Activated naive CD4-positive, alpha-beta T cell treated with anti-CD3 and anti-CD28 coated beads for 36 hours (primary cell): Measurements from ENCODE around the gene CHRNB2. TPM values are rescaled to one million over a fixed set of nuclear protein-coding genes. Genes with fewer than 3 reads are reported as not detected.

Experiments
- CTCF ChIA-PET: fragments of 350-600 bp; sonication (Branson Sonifier 250); formaldehyde crosslinking; loops from one replicate; lab custom pipeline; 2021; ENCODE audit warnings: antibody characterized with exemption; lab: Charles Lee
- DNase-seq: peaks from one replicate; pipeline ENCODE4 v3.0.0-alpha.2; 2020
- H3K27ac Mint-ChIP-seq: one replicate; pipeline ENCODE4 v1.8.0; 2021; ENCODE audit warnings: mild to moderate bottlenecking, mixed read lengths
- H3K27me3 Mint-ChIP-seq: one replicate; pipeline ENCODE4 v1.8.0; 2021; ENCODE audit warnings: low read depth, mixed read lengths
- H3K36me3 Mint-ChIP-seq: one replicate; pipeline ENCODE4 v1.8.0; 2021; ENCODE audit warnings: low read depth, mixed read lengths
- H3K4me1 Mint-ChIP-seq: one replicate; pipeline ENCODE4 v1.8.0; 2021; ENCODE audit warnings: low read depth, mixed read lengths
- H3K4me3 Mint-ChIP-seq: one replicate; pipeline ENCODE4 v1.8.0; 2021; ENCODE audit warnings: mild to moderate bottlenecking, moderate library complexity, mixed read lengths
- H3K9me3 Mint-ChIP-seq: one replicate; pipeline ENCODE4 v1.8.0; 2021; ENCODE audit warnings: mixed read lengths
- intact Hi-C: fragments of 100-400 bp; cut with micrococcal nuclease; formaldehyde crosslinking; loops from one replicate; pipeline ENCODE4 v1.15.1; 2023
- total RNA-seq, 2 experiments: library from RNA; stranded (reverse); gene quantifications; one replicate each; pipeline ENCODE4 v1.2.3, GENCODE V29; 2021

Gene CHRNB2
- total RNA-seq, 2 experiments from 2014 or later: not detected

DNA sequence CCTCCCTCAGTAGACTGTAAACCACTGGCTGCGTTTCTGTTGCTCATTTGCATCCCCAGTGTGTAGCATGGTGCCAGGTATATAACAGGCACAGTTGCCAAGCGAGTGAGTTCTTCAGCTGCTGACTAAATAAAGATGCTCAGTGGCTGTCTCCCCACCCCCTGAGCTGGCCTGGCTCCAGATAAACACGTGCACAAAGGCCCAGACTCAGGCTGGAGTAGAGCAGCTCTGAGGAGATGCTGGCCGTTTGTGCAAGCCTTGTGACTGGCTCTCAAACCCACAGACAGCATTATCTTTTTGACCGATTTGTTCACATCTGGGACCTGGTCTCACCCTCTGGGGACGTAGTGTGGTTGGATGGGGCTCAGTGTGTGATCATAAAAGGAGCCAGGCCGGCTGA, 7.1 kb downstream of the CHRNB2 start:
- H3K4me1 Mint-ChIP-seq: no peaks in the 10 kb centered on the region
- DNase-seq: no peak
- peaks cover 9% of the 10 kb centered on the region for H3K36me3 Mint-ChIP-seq
- no peak overlapping the region for H3K27ac Mint-ChIP-seq
- intact Hi-C loops: no loop called here
- peaks cover 3% of the 10 kb centered on the region for H3K27me3 Mint-ChIP-seq
- no peaks in the 10 kb centered on the region for H3K9me3 Mint-ChIP-seq
- CTCF ChIA-PET: interaction anchor here (0.6 to 2.9 kb wide), 2 partner anchors 14 to 163 kb away, joined by 3 to 15 read pairs; no protein-coding TSS in a partner anchor
- H3K4me3 Mint-ChIP-seq: no peak overlapping the region

DNA sequence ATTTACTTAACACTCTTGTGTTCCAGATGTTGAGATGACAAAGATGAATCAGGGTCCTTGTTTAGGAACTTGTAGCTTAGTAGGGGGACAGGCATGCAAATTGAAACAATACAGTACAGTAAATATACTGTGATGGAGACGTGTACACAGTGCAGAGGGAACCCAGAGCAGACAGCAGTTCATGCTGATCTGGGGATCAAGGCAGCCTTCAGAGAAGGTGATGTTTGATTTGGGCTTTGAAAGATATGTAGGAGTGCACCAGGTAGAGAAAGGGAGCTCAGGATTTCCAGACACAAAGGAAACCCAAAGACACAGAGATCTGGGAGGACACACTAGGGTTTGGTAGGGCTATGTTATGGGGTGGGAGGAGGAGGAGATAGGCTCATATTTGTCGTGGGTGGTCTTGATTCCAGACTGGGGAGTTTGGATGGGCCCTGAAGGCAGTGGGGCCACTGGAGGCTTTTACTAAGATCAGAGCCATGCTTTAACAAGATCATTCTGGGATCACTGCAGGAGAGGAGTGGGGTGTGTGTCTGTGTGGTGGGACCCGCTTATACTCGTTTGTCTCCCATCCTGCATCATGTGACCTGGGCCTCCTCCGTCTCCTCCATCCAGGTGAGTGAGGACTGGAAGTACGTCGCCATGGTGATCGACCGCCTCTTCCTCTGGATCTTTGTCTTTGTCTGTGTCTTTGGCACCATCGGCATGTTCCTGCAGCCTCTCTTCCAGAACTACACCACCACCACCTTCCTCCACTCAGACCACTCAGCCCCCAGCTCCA, 7.8 kb downstream of the CHRNB2 start:
- intact Hi-C loops: no loop called here
- H3K9me3 Mint-ChIP-seq: no peaks in the 10 kb centered on the region
- H3K4me1 Mint-ChIP-seq: no peaks in the 10 kb centered on the region
- no peak for DNase-seq
- H3K27ac Mint-ChIP-seq: no peak overlapping the region
- H3K4me3 Mint-ChIP-seq: no peak overlapping the region
- no peaks in the 10 kb centered on the region for H3K27me3 Mint-ChIP-seq
- CTCF ChIA-PET: interaction anchor here (0.6 to 2.9 kb wide), 2 partner anchors 15 to 163 kb away, joined by 3 to 15 read pairs; no protein-coding TSS in a partner anchor
- peaks cover 11% of the 10 kb centered on the region for H3K36me3 Mint-ChIP-seq

DNA sequence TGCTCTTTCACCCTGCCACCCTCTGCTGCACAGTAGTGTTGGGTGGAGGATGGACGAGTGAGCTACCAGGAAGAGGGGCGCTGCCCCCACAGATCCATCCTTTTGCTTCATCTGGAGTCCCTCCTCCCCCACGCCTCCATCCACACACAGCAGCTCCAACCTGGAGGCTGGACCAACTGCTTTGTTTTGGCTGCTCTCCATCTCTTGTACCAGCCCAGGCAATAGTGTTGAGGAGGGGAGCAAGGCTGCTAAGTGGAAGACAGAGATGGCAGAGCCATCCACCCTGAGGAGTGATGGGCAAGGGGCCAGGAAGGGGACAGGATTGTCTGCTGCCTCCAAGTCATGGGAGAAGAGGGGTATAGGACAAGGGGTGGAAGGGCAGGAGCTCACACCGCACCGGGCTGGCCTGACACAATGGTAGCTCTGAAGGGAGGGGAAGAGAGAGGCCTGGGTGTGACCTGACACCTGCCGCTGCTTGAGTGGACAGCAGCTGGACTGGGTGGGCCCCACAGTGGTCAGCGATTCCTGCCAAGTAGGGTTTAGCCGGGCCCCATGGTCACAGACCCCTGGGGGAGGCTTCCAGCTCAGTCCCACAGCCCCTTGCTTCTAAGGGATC, 8.5 kb downstream of the CHRNB2 start:
- no peak for DNase-seq
- Mint-ChIP-seq H3K27me3 (no peaks in the 10 kb centered on the region), H3K27ac (peak overlapping the region; percentile 38), H3K9me3 (no peaks in the 10 kb centered on the region), H3K4me1 (no peaks in the 10 kb centered on the region), H3K4me3 (no peak overlapping the region), H3K36me3 (peaks cover 13% of the 10 kb centered on the region)
- intact Hi-C loops: no loop called here
- CTCF ChIA-PET: interaction anchor here (2.9 kb wide), 1 partner anchor 16 kb away, joined by 15 read pairs; no protein-coding TSS in a partner anchor

DNA sequence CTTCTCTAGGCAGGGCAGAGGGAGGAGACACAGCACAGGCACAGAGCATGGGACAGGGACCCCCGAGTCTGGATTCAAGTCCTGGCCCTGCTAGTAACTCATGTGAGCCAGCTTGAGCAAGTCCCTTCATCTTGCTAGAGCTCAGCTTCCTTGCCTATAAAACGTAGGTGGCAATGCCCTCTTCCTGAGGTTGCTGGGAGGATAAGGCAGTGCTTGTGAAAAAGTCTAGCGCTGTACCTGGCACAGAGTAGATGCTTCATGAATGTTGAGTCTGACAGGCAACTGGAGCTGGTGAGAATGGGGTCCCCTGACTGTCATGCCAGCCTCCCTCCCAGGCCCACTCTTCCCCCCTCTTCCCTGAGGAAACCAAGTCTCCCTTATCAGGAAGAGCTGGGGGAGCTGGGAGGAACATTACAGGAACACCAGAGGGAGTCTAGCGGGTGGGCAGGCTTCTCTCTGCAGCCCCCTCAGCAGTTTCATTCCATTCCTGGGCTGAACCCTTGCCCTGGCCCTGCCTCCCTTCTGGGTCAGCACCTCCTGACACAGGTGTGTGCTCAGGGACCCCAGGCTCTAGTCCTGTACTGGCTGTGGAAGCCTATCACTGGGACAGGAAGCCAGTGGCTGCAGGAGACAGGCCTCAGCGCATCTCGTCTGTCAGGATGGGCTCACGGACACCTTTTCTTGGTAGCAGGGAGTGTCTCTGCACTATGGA, 9.9 kb downstream of the CHRNB2 start:
- no peaks in the 10 kb centered on the region for H3K27me3 Mint-ChIP-seq
- no peak overlapping the region for H3K27ac Mint-ChIP-seq
- no peak for DNase-seq
- intact Hi-C loops: no loop called here
- H3K4me1 Mint-ChIP-seq: no peaks in the 10 kb centered on the region
- CTCF ChIA-PET: interaction anchor here (0.7 to 2.9 kb wide), 3 partner anchors 17 to 58 kb away, joined by 4 to 15 read pairs (median 4); no protein-coding TSS in a partner anchor
- no peaks in the 10 kb centered on the region for H3K9me3 Mint-ChIP-seq
- no peak overlapping the region for H3K4me3 Mint-ChIP-seq
- peaks cover 20% of the 10 kb centered on the region for H3K36me3 Mint-ChIP-seq

DNA sequence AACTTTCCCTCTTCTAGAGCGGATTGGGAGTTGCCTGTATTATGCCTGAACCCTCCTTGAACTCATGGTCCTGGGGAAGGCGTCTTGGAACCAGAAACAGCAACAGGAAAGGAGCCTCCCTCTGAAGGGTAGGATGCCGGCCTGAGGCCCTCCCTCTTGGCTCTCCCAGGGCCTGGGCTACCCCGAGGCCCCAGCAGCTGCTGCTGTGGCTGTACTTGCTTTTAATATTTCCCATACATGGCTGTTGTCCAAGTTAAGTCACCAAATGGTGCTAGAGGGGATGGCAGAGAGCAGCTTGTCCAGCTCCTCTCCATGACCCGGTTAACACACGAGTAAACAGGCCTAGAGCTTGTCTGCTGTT, 10.5 kb downstream of the CHRNB2 start:
- intact Hi-C loops: no loop called here
- H3K4me3 Mint-ChIP-seq: no peak overlapping the region
- no peaks in the 10 kb centered on the region for H3K9me3 Mint-ChIP-seq
- H3K27me3 Mint-ChIP-seq: no peaks in the 10 kb centered on the region
- no peak overlapping the region for H3K27ac Mint-ChIP-seq
- peaks cover 20% of the 10 kb centered on the region for H3K36me3 Mint-ChIP-seq
- no peak for DNase-seq
- CTCF ChIA-PET: interaction anchor here (1.1 kb wide), 1 partner anchor 18 kb away, joined by 4 read pairs; no protein-coding TSS in a partner anchor
- no peaks in the 10 kb centered on the region for H3K4me1 Mint-ChIP-seq

DNA sequence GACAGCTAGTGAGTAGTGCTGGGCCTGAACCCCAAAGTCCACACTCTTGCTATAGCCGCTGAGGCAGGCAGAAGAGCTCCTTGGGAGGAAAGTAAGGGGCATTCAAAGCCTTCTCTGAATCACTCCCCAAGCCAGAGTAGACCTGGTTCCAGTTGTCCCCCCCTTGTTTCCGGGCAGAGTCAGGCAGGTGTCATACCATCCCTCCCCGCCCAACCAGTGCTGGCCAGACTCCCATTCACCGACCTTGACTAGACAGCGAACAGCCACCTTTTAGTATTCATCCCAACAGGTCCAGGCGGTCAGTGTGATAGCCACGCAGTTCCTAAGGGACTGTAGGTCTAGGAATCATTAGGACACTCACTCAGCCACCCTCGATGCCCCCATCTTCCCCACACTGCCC, 11.8 kb downstream of the CHRNB2 start:
- Mint-ChIP-seq H3K36me3 (peaks cover 26% of the 10 kb centered on the region), H3K4me1 (no peaks in the 10 kb centered on the region), H3K4me3 (no peak overlapping the region), H3K27me3 (no peaks in the 10 kb centered on the region), H3K27ac (no peak overlapping the region), H3K9me3 (no peaks in the 10 kb centered on the region)
- no peak for DNase-seq
- intact Hi-C loops: no loop called here
- CTCF ChIA-PET: interaction anchor here (0.5 kb wide), 1 partner anchor 90 kb away, joined by 3 read pairs; no protein-coding TSS in a partner anchor

DNA sequence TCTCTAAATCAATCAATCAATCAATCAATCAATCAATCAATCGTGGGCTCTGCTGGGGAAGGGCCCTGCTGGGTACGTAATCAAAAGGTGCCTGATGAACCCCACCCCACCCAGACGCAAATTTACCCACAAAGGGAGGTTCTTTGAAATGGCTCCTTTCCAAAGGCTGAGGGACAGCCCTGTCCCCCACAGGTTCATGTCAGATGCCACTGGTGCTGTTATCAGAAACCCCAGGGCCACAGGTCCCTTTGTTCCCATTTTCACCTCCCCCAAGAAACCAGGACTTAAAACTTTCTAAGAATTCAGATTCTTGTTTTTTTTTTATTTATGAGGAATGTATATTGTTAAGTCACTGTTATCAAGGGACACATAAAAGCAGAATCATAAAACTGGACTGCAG, 14.2 kb downstream of the CHRNB2 start:
- H3K36me3 Mint-ChIP-seq: peaks cover 44% of the 10 kb centered on the region
- no peaks in the 10 kb centered on the region for H3K9me3 Mint-ChIP-seq
- no peak for DNase-seq
- no peaks in the 10 kb centered on the region for H3K4me1 Mint-ChIP-seq
- no peak overlapping the region for H3K4me3 Mint-ChIP-seq
- intact Hi-C loops: no loop called here
- H3K27me3 Mint-ChIP-seq: no peaks in the 10 kb centered on the region
- CTCF ChIA-PET: interaction anchor here (1.6 kb wide), 1 partner anchor 22 kb away, joined by 4 read pairs; no protein-coding TSS in a partner anchor
- H3K27ac Mint-ChIP-seq: no peak overlapping the region

DNA sequence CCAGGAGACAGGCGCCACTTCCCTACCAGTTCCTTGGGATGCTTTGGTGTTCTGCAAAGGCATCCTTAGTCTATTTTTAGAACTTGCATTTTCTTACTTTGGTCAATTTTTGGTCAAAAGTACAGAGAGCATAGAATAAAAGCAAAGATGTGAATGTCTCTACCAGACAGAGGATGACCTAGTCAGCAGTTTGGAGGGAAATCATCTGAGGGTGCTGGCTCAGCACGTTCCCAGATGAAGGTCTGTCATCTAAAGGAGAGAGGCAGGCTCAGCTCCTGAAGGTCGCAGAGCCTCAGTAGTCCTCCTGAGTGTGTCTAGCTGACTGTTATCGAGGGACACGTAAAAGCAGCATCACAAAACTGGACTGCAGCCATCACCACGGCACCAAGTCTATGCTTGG, 15.3 kb downstream of the CHRNB2 start:
- peaks cover 52% of the 10 kb centered on the region for H3K36me3 Mint-ChIP-seq
- H3K4me3 Mint-ChIP-seq: no peak overlapping the region
- H3K4me1 Mint-ChIP-seq: no peaks in the 10 kb centered on the region
- no peaks in the 10 kb centered on the region for H3K27me3 Mint-ChIP-seq
- H3K27ac Mint-ChIP-seq: no peak overlapping the region
- DNase-seq: no peak
- CTCF ChIA-PET: interaction anchor here (0.9 kb wide), 1 partner anchor 23 kb away, joined by 4 read pairs; no protein-coding TSS in a partner anchor
- no peaks in the 10 kb centered on the region for H3K9me3 Mint-ChIP-seq
- intact Hi-C loops: no loop called here

DNA sequence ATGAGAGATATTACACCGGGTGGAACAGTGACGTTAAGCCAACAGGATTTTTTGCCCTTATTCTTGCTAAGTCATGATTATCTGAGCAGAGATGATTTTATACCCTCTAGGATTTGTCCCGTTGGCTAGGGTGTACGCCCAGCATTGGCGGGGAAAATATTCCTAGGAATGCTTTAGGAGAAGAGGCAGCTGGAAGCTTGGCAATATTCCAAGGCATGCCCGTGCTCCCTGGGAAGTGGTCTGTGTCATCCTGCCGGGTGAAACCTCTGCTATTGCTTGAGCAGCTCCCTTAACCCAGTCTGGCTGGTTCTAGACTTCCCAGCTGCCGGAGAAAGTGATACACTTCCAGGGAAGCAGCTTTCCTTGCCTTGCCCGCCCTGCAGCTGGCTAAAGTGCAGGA, 16.2 kb downstream of the CHRNB2 start:
- H3K27ac Mint-ChIP-seq: no peak overlapping the region
- no peaks in the 10 kb centered on the region for H3K27me3 Mint-ChIP-seq
- no peaks in the 10 kb centered on the region for H3K4me1 Mint-ChIP-seq
- CTCF ChIA-PET: interaction anchor here (0.9 kb wide), 1 partner anchor 21 kb away, joined by 4 read pairs; no protein-coding TSS in a partner anchor
- intact Hi-C loops: no loop called here
- H3K4me3 Mint-ChIP-seq: no peak overlapping the region
- no peak for DNase-seq
- peaks cover 54% of the 10 kb centered on the region for H3K36me3 Mint-ChIP-seq
- H3K9me3 Mint-ChIP-seq: no peaks in the 10 kb centered on the region

DNA sequence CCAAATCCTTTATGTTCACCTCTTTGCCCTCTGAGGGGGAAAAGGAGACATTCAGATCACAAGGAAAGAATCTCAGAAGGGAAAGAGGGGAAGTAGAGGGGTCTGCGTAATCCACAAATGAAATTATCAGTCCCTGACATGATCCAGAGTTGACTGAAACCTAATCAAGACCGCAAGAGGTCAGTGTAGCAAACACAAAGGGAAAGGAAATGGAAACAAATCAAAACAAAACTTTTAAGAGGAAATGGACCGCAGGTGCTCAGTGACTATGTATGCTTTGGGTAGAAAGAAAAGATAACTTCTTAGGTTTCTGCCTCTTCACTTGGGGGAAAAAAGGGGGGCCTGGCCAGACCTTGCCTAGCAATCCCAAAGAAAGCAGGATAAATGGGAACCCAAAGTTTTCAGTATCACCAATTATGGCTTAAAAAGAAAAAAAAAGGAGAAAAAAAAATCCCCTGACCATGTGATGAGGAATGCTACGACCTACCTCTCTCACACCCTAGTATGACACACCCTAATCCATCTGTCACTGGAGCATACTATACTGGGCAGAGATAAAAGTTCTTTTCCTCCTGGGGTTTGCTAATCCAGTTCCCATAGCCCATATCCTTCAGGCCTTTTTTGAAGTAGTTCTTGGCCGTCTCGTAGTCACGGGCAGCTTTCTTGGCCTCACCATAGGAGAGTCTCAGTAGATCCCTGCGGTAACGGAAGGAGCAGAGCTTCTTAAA, 16.9 kb downstream of the CHRNB2 start:
- Mint-ChIP-seq H3K27me3 (no peaks in the 10 kb centered on the region), H3K27ac (peak overlapping the region; percentile 56), H3K36me3 (peaks cover 56% of the 10 kb centered on the region), H3K4me1 (no peaks in the 10 kb centered on the region), H3K4me3 (no peak overlapping the region), H3K9me3 (no peaks in the 10 kb centered on the region)
- intact Hi-C loops: no loop called here
- no peak for DNase-seq
- CTCF ChIA-PET: interaction anchor here (0.9 kb wide), 1 partner anchor 21 kb away, joined by 4 read pairs; no protein-coding TSS in a partner anchor

DNA sequence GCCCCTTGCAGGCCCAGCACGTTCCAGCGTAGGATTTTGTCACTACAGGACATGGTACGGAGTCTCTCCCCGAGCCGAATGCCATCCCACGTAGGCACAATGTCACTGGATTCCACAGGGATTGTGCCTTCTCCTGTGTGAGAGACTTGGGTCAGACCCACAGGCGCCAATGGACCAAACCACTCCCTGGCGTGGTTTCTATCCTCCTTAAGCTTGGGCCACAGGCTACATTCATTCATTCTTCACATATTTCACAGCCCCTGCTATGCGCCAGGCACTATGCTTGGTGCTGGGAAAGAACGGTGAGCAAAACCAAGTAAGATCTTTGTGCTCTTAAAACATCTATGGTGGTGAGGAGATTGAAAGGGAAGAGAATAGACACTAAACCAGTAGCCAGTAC, 18.7 kb downstream of the CHRNB2 start:
- H3K27me3 Mint-ChIP-seq: no peaks in the 10 kb centered on the region
- no peak overlapping the region for H3K4me3 Mint-ChIP-seq
- H3K9me3 Mint-ChIP-seq: no peaks in the 10 kb centered on the region
- peak overlapping the region; percentile 14 for H3K27ac Mint-ChIP-seq
- peaks cover 59% of the 10 kb centered on the region for H3K36me3 Mint-ChIP-seq
- intact Hi-C loops: no loop called here
- CTCF ChIA-PET: no interaction called here
- H3K4me1 Mint-ChIP-seq: no peaks in the 10 kb centered on the region
- no peak for DNase-seq
